ENCODE data around the gene SERPINA12.

- TF ChIP-seq, protein P1, sequence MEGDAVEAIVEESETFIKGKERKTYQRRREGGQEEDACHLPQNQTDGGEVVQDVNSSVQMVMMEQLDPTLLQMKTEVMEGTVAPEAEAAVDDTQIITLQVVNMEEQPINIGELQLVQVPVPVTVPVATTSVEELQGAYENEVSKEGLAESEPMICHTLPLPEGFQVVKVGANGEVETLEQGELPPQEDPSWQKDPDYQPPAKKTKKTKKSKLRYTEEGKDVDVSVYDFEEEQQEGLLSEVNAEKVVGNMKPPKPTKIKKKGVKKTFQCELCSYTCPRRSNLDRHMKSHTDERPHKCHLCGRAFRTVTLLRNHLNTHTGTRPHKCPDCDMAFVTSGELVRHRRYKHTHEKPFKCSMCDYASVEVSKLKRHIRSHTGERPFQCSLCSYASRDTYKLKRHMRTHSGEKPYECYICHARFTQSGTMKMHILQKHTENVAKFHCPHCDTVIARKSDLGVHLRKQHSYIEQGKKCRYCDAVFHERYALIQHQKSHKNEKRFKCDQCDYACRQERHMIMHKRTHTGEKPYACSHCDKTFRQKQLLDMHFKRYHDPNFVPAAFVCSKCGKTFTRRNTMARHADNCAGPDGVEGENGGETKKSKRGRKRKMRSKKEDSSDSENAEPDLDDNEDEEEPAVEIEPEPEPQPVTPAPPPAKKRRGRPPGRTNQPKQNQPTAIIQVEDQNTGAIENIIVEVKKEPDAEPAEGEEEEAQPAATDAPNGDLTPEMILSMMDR (IDR thresholded peaks at IDR 0.05; ENCODE audit: low read length): no peak
- no peak for TF ChIP-seq EZH2 (IDR thresholded peaks at IDR 0.05; ENCODE audit: borderline replicate concordance, low read length)
Observed at GRCh38 chr14:94469261-94469660, 40.0 kb downstream of the SERPINA12 start.
